ENCODE measurements around the gene C5orf63. TPM values are rescaled to one million over a fixed set of nuclear protein-coding genes. Genes with fewer than 3 reads are reported as not detected.

C5orf63 gene
- total RNA-seq, 1 donor from 2014 or later = 10.3 TPM

GRCh38 chr5:127063257-127063913, 9.9 kb downstream of the C5orf63 start:
- intact Hi-C loops (cut with micrococcal nuclease) = no loop called here
- Histone ChIP-seq H3K9me3 (replicated peaks) (no peaks in the 10 kb centered on the region), H3K4me1 (peaks cover 4% of the 10 kb centered on the region), H3K27ac (replicated peaks) (no peak overlapping the region), H3K36me3 (no peaks in the 10 kb centered on the region), H3K27me3 (ENCODE audit: low read depth) (no peaks in the 10 kb centered on the region), H3K4me3 (no peak overlapping the region)
- no peak for TF ChIP-seq CTCF (IDR thresholded peaks at IDR 0.05; ENCODE audit: borderline replicate concordance)
- no peak for DNase-seq

- DNase-seq = no peak
- TF ChIP-seq CTCF (IDR thresholded peaks at IDR 0.05; ENCODE audit: borderline replicate concordance) = no peak
- Histone ChIP-seq H3K27ac (replicated peaks) (no peak overlapping the region), H3K4me1 (no peaks in the 10 kb centered on the region), H3K4me3 (no peak overlapping the region), H3K27me3 (ENCODE audit: low read depth) (no peaks in the 10 kb centered on the region), H3K9me3 (replicated peaks) (no peaks in the 10 kb centered on the region), H3K36me3 (no peaks in the 10 kb centered on the region)
- intact Hi-C loops (cut with micrococcal nuclease) = no loop called here
Observed at GRCh38 chr5:127061956-127062355, 11.3 kb downstream of the C5orf63 start.

GRCh38 chr5:127061537-127061936, 11.8 kb downstream of the C5orf63 start:
- H3K27me3 ChIP-seq (ENCODE audit: low read depth) = no peaks in the 10 kb centered on the region
- intact Hi-C loops (cut with micrococcal nuclease) = no loop called here

GRCh38 chr5:127060470-127060985, 12.8 kb downstream of the C5orf63 start:
- Histone ChIP-seq H3K36me3 (peaks cover 7% of the 10 kb centered on the region), H3K4me1 (no peaks in the 10 kb centered on the region), H3K27ac (replicated peaks) (no peak overlapping the region), H3K4me3 (no peak overlapping the region), H3K9me3 (replicated peaks) (no peaks in the 10 kb centered on the region), H3K27me3 (ENCODE audit: low read depth) (no peaks in the 10 kb centered on the region)
- no peak for TF ChIP-seq CTCF (IDR thresholded peaks at IDR 0.05; ENCODE audit: borderline replicate concordance)
- intact Hi-C loops (cut with micrococcal nuclease) = no loop called here
- DNase-seq = no peak

More at GRCh38 chr5:127061537-127061936, 11.8 kb downstream of the C5orf63 start:
- Histone ChIP-seq H3K4me3 (no peak overlapping the region), H3K4me1 (no peaks in the 10 kb centered on the region), H3K9me3 (replicated peaks) (no peaks in the 10 kb centered on the region), H3K36me3 (peaks cover under 1% of the 10 kb centered on the region), H3K27ac (replicated peaks) (no peak overlapping the region)
- no peak for DNase-seq
- TF ChIP-seq CTCF (IDR thresholded peaks at IDR 0.05; ENCODE audit: borderline replicate concordance) = no peak

GRCh38 chr5:127056896-127057295, 16.4 kb downstream of the C5orf63 start:
- Histone ChIP-seq H3K4me3 (no peak overlapping the region), H3K9me3 (replicated peaks) (no peaks in the 10 kb centered on the region), H3K27ac (replicated peaks) (no peak overlapping the region), H3K36me3 (peaks cover 7% of the 10 kb centered on the region), H3K4me1 (no peaks in the 10 kb centered on the region), H3K27me3 (ENCODE audit: low read depth) (no peaks in the 10 kb centered on the region)
- TF ChIP-seq CTCF (IDR thresholded peaks at IDR 0.05; ENCODE audit: borderline replicate concordance) = no peak
- intact Hi-C loops (cut with micrococcal nuclease) = no loop called here
- DNase-seq = no peak
